ENCODE results near the gene PLXNA4.

GRCh38 chr7:132364226-132364625, 212.0 kb downstream of the PLXNA4 start:
- TF ChIP-seq CTCF (IDR thresholded peaks at IDR 0.05) (no peak), POLR2A (IDR thresholded peaks at IDR 0.05) (no peak)
